NCI-H128 (cell line): ENCODE measurements around the gene POLR3F.
"Not testable (repeated sequence)": the region's sequence is repeated elsewhere in the genome, so short reads cannot be mapped to it uniquely, and the experiment has no call there.

ENCODE experiments used
- DNase-seq: peaks from one replicate; lab custom pipeline; 2025; ENCODE audit not compliant: unreplicated experiment; lab: John Stamatoyannopoulos, UW

The POLR3F gene

GRCh38 chr20:18466894-18467730 lies at the start of gene POLR3F, which contains the start of gene DZANK1:
Gene POLR3F (plus strand): TSS chr20:18467390. CDS start chr20:18467507, 117 bp downstream.
Gene DZANK1 (minus strand): TSS chr20:18467030. CDS start chr20:18465358, 1,672 bp downstream.
- DNase-seq, result peak; percentile 94

- no peak for DNase-seq
These were observed 45.6 kb upstream of the POLR3F start for GRCh38 chr20:18421608-18422007.

GRCh38 chr20:18427214-18427613 lies 40.0 kb upstream of the POLR3F start:
- no peak for DNase-seq

GRCh38 chr20:18428490-18429173 lies 38.6 kb upstream of the POLR3F start:
- no peak for DNase-seq

GRCh38 chr20:18430172-18430826 lies 36.9 kb upstream of the POLR3F start:
- DNase-seq, result no peak

GRCh38 chr20:18431206-18431605 lies 36.0 kb upstream of the POLR3F start:
- DNase-seq, result no peak

- no peak for DNase-seq
These were observed 30.3 kb upstream of the POLR3F start for GRCh38 chr20:18436847-18437246.

GRCh38 chr20:18440403-18440802 lies 26.8 kb upstream of the POLR3F start:
- no peak for DNase-seq

- DNase-seq, result no peak
These were observed 23.3 kb upstream of the POLR3F start for GRCh38 chr20:18443886-18444285.

- no peak for DNase-seq
These were observed 10.6 kb upstream of the POLR3F start for GRCh38 chr20:18456600-18456999.

GRCh38 chr20:18465536-18466200 lies 1.5 kb upstream of the POLR3F start:
- DNase-seq, result no peak

- no peak for DNase-seq
These were observed 656 bp upstream of the POLR3F start for GRCh38 chr20:18466574-18466893.

GRCh38 chr20:18477218-18477617 lies 10.0 kb downstream of the POLR3F start:
- no peak for DNase-seq

- DNase-seq, result no peak
These were observed 10.6 kb downstream of the POLR3F start for GRCh38 chr20:18477821-18478220.

GRCh38 chr20:18481596-18481995 lies 14.4 kb downstream of the POLR3F start:
- DNase-seq, result no peak

GRCh38 chr20:18488301-18488700 lies 21.1 kb downstream of the POLR3F start:
- no peak for DNase-seq

- DNase-seq, result no peak
These were observed 28.9 kb downstream of the POLR3F start for GRCh38 chr20:18496042-18496441.

- peak; percentile 70 for DNase-seq
These were observed 29.8 kb downstream of the POLR3F start, which contains the start of gene RBBP9 for GRCh38 chr20:18496740-18497592. Gene RBBP9 (minus strand): TSS chr20:18497225. CDS start chr20:18497167, 58 bp downstream.

- no peak for DNase-seq
These were observed 30.4 kb downstream of the POLR3F start for GRCh38 chr20:18497603-18498002.

GRCh38 chr20:18501672-18502071 lies 34.5 kb downstream of the POLR3F start:
- not testable (repeated sequence) for DNase-seq
